ENCODE results near the gene CORO7.

CORO7 gene

GRCh38 chr16:4416200-4417032, at the start of gene CORO7:
Gene CORO7, minus strand, starts transcription at chr16:4416596. Its CDS starts 78 bp downstream, at chr16:4416518.
- Histone ChIP-seq H3K36me3 (peaks cover 21% of the 10 kb centered on the region), H3K4me1 (peaks cover 27% of the 10 kb centered on the region), H3K9me3 (no peaks in the 10 kb centered on the region), H3K4me2 (peak within 1 kb of the TSS; percentile 98), H3K4me3 (peak within 1 kb of the TSS; percentile 99), H3K27me3 (no peaks in the 10 kb centered on the region), H3K9ac (peak within 1 kb of the TSS; percentile 97), H4K20me1 (peaks cover 48% of the 10 kb centered on the region), H3K27ac (peak within 1 kb of the TSS; percentile 97)
- no peak for TF ChIP-seq Cebpa-rat (IDR thresholded peaks at IDR 0.05)

DNA sequence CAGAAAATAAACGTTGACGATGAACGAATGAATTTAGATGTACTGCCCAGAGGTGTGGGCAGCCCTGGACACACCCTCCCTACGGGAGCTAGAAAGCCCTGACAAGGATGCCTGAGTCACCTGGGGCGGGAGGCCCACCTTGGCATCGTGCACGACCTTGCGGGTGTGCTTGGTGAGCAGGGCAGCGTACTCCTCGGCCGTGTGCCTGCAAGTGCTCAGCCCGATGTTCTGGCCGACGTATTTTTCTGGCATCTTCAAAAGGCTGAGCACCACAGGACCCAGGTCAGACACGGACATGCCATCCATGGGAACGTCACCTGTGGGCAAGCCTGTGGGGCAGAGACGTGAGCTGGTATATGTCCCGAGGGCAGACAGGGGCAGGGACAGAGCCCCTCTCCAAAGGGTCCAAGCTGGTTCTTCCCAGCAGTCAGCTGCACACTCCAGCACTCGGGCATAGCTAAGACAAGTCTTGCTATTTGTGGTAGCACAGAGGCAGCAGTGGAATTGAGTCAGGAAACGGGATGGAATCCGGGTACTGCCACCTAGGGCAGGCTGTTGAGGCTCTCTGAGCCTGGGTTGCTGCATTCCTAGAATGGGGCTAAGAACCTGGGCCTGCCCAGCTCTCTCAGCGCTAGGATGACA, 47.2 kb upstream of the CORO7 start:
- no peaks in the 10 kb centered on the region for H3K27me3 ChIP-seq
- TF ChIP-seq Cebpa-rat (IDR thresholded peaks at IDR 0.05) = no peak
- H3K9ac ChIP-seq = 0 out of 2 replicates have a peak overlapping the region, but pooled peaks have one; percentile 19
- peaks cover 12% of the 10 kb centered on the region for H3K4me1 ChIP-seq
- no peaks in the 10 kb centered on the region for H3K9me3 ChIP-seq
- peaks cover 21% of the 10 kb centered on the region; the same call in 1 of the 2 replicates for H4K20me1 ChIP-seq
- peaks cover 100% of the 10 kb centered on the region for H3K36me3 ChIP-seq
- no peak overlapping the region for H3K4me3 ChIP-seq
- no peak overlapping the region for H3K27ac ChIP-seq
- H3K4me2 ChIP-seq = no peak overlapping the region

DNA sequence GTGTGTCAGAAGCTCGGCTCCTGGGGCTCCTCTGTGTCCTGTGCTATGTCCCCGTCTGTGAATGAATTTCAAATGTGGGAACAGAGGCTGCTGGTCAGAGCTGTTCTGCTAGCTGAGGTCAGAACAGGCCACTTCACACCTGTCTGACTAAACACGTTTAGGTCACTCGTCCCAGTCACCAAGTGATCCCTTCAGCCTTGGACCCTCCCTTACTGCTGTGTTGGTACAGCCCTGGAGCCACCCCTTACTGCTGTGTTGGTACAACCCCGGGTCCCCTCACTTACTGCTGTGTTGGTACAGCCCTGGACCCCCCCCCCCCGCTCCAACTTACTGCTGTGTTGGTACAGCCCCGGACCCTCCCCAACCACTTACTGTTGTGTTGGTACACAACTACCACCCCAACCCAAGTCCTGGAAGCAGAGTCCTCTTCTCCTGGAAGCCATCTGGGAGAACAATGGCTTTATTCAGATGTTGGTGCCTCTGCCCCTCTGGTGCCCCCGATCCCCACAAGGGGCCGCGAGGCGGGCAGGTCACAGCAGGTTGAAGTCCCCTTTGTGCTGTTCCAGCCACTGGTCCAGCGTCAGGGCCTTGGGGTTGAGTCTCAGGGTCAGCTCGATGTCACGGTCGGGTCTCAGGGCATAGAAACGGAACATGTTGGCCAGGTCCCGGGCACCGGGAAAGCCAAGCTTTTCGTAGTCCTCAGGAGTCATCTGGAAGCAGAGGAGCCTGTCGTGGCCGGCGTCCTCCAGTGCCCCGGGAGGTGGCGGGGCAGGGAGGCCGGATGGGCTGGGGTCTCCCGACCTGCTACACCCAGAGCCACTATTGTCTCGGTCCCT, 45.1 kb upstream of the CORO7 start:
- no peaks in the 10 kb centered on the region for H3K27me3 ChIP-seq
- peaks cover 100% of the 10 kb centered on the region for H3K36me3 ChIP-seq
- H3K9ac ChIP-seq = no peak overlapping the region
- no peak overlapping the region for H3K4me2 ChIP-seq
- H3K27ac ChIP-seq = no peak overlapping the region
- TF ChIP-seq Cebpa-rat (IDR thresholded peaks at IDR 0.05) = no peak
- H3K9me3 ChIP-seq = no peaks in the 10 kb centered on the region
- peaks cover 41% of the 10 kb centered on the region for H4K20me1 ChIP-seq
- peaks cover 13% of the 10 kb centered on the region for H3K4me1 ChIP-seq
- H3K4me3 ChIP-seq = no peak overlapping the region

DNA sequence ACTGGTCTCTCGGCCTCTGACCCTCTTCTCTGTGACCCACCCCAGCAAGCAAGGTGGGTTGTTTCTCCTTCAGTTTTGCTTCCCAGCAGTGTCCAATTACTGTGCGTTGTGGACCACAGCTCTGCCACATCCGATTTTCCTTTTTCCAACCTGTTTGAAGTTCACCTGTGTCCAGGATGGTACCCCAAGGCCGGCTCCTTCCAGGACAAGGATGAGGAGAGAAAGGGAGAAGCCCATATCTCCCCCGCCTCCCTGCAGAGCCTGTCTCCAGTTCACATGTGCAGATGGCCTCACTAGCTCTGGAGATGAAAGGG, 44.5 kb upstream of the CORO7 start:
- Histone ChIP-seq H3K27me3 (no peaks in the 10 kb centered on the region), H4K20me1 (peaks cover 47% of the 10 kb centered on the region), H3K9me3 (no peaks in the 10 kb centered on the region), H3K27ac (no peak overlapping the region), H3K4me1 (peaks cover 15% of the 10 kb centered on the region), H3K4me3 (no peak overlapping the region), H3K9ac (no peak overlapping the region), H3K4me2 (no peak overlapping the region), H3K36me3 (peaks cover 100% of the 10 kb centered on the region)
- TF ChIP-seq Cebpa-rat (IDR thresholded peaks at IDR 0.05) = no peak

DNA sequence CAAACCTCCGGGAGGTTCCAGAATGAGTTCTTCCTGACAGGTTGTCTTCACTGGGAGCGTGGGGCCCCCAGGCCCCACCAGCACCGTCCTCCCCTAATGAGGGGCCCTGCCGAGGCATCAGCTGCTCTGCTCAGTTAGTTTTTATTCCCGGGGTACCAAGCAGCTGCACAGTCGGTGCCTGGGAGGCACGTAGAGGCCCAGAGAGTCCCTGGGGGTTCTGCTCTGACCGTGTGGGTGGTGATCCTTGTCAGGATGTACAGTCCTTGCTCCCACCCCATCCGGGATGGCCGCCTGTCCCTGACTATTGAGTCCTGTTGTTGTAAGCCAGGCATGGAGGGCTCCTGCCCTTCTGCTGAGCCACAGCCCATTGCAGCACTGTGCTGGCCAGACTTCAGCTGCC, 39.6 kb upstream of the CORO7 start:
- no peaks in the 10 kb centered on the region for H3K27me3 ChIP-seq
- peaks cover 24% of the 10 kb centered on the region for H3K4me1 ChIP-seq
- 0 out of 2 replicates have a peak overlapping the region, but pooled peaks have one; percentile 16 for H3K27ac ChIP-seq
- peaks cover 73% of the 10 kb centered on the region for H4K20me1 ChIP-seq
- H3K9ac ChIP-seq = no peak overlapping the region
- TF ChIP-seq Cebpa-rat (IDR thresholded peaks at IDR 0.05) = no peak
- no peaks in the 10 kb centered on the region for H3K9me3 ChIP-seq
- no peak overlapping the region for H3K4me2 ChIP-seq
- no peak overlapping the region for H3K4me3 ChIP-seq
- peaks cover 100% of the 10 kb centered on the region for H3K36me3 ChIP-seq

DNA sequence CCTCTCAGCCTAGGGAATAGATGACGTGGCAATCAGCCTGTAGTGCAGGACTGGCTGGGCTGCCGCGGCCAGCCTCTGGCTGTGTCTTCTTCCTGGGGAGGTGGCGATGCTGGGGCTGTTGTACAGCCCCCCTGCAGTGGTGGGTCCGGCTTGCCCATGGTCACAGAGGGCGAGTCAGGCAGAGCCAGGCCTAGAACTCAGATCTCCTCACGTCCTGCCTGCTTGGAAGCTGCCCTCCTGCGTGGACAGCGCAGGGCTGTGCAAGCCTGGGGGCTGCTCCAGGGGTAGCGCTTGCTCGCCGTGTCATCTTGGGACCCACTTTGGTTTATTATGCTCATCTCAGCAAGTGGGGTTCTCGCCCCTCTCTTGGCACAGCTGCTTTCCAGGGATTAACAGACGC, 38.7 kb upstream of the CORO7 start:
- Histone ChIP-seq H3K27me3 (no peaks in the 10 kb centered on the region), H3K36me3 (peaks cover 100% of the 10 kb centered on the region), H3K4me3 (no peak overlapping the region), H3K27ac (no peak overlapping the region), H3K9ac (no peak overlapping the region), H4K20me1 (peaks cover 82% of the 10 kb centered on the region), H3K4me2 (no peak overlapping the region), H3K9me3 (no peaks in the 10 kb centered on the region), H3K4me1 (peaks cover 24% of the 10 kb centered on the region)
- no peak for TF ChIP-seq Cebpa-rat (IDR thresholded peaks at IDR 0.05)

GRCh38 chr16:4454623-4455022, 38.2 kb upstream of the CORO7 start:
- no peak overlapping the region for H3K4me3 ChIP-seq
- no peak overlapping the region for H3K27ac ChIP-seq
- TF ChIP-seq Cebpa-rat (IDR thresholded peaks at IDR 0.05) = no peak
- H3K9me3 ChIP-seq = no peaks in the 10 kb centered on the region
- no peaks in the 10 kb centered on the region for H3K27me3 ChIP-seq
- peaks cover 87% of the 10 kb centered on the region for H4K20me1 ChIP-seq
- H3K36me3 ChIP-seq = peaks cover 100% of the 10 kb centered on the region
- no peak overlapping the region for H3K4me2 ChIP-seq
- H3K9ac ChIP-seq = no peak overlapping the region
- H3K4me1 ChIP-seq = peaks cover 22% of the 10 kb centered on the region

- no peak overlapping the region for H3K27ac ChIP-seq
- H3K4me1 ChIP-seq = peaks cover 12% of the 10 kb centered on the region; the same call in 1 of the 2 replicates
- TF ChIP-seq Cebpa-rat (IDR thresholded peaks at IDR 0.05) = no peak
- peaks cover 100% of the 10 kb centered on the region for H3K36me3 ChIP-seq
- peaks cover 75% of the 10 kb centered on the region for H4K20me1 ChIP-seq
- H3K4me3 ChIP-seq = no peak overlapping the region
- H3K9ac ChIP-seq = no peak overlapping the region
- H3K4me2 ChIP-seq = no peak overlapping the region
- no peaks in the 10 kb centered on the region for H3K27me3 ChIP-seq
- H3K9me3 ChIP-seq = no peaks in the 10 kb centered on the region
Observed at GRCh38 chr16:4452674-4453073, 36.3 kb upstream of the CORO7 start.

DNA sequence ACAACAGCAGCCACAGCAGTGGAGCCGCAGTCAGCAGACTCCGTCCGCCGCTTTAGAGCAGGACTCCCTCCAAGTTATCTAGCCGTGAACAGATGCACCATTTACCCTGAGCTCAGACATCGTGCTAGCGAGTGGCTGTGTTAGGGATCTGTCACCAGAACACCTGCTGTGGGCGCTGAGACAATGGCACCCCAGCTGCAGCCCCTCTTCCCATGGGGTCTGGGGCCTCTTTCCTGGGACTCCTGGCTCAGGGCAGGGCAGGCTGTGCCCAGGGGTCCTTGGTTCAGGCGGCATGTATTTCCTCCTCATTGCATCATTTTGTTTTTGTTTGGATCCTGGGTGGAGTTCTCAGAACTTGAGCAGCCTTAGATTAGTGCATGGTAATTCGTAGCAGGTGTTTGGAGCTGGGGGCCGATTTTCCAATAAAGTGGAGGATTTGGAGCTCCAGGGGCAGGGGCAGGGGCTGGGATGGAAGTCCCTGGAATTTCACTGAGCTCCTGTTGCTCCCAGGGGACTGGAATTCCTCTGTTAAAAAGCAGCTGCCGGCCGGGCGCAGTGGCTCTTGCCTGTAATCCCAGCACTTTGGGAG, 34.6 kb upstream of the CORO7 start:
- Histone ChIP-seq H3K27ac (no peak overlapping the region), H4K20me1 (peaks cover 70% of the 10 kb centered on the region), H3K4me2 (no peak overlapping the region), H3K9me3 (no peaks in the 10 kb centered on the region), H3K27me3 (no peaks in the 10 kb centered on the region), H3K9ac (no peak overlapping the region), H3K4me3 (no peak overlapping the region), H3K4me1 (peaks cover 11% of the 10 kb centered on the region; the same call in 1 of the 2 replicates), H3K36me3 (peaks cover 100% of the 10 kb centered on the region)
- no peak for TF ChIP-seq Cebpa-rat (IDR thresholded peaks at IDR 0.05)

Data from BLaER1 (cell line).